OCI-LY1 (cell line): ENCODE results near the gene MYH15.

ENCODE experiments used
- CTCF ChIP-seq: fragments of 200-600 bp; sonication (generic), shearing (Covaris generic); IDR thresholded peaks from 2 replicates; pipeline ENCODE4 v1.5.1; 2017; ENCODE audit warnings: mild to moderate bottlenecking, antibody characterized with exemption, low read length, moderate library complexity, mixed read lengths
- EZH2 ChIP-seq: fragments of 200-600 bp; sonication (generic), shearing (Covaris generic); IDR thresholded peaks from 2 replicates; pipeline ENCODE4 v1.8.0; 2017; ENCODE audit warnings: borderline replicate concordance, mixed run types, mild to moderate bottlenecking, antibody characterized with exemption, low read length, moderate library complexity, mixed read lengths

GRCh38 chr3:108501535-108501934, 8.9 kb downstream of the MYH15 start:
- no peak for TF ChIP-seq CTCF
- TF ChIP-seq EZH2 = no peak
